HUES6 (cell line): ENCODE measurements around the gene ITPR2.

Experiments
- H3K27ac ChIP-seq: 2 replicates; pipeline ENCODE4 v1.7.0; 2013; ENCODE audit warnings: low read depth, mild to moderate bottlenecking, low read length, inconsistent platforms
- H3K27me3 ChIP-seq: 2 replicates; pipeline ENCODE4 v1.6.1; 2013; ENCODE audit warnings: low read length; ENCODE audit not compliant: control insufficient read depth, insufficient read depth
- H3K36me3 ChIP-seq: 2 replicates; pipeline ENCODE4 v1.6.1; 2013; ENCODE audit warnings: low read length; ENCODE audit not compliant: control insufficient read depth, insufficient read depth
- H3K4me1 ChIP-seq: 2 replicates; pipeline ENCODE4 v1.6.1; 2013; ENCODE audit warnings: low read length; ENCODE audit not compliant: control insufficient read depth, insufficient read depth
- H3K4me3 ChIP-seq: 2 replicates; pipeline ENCODE4 v1.5.1; 2013; ENCODE audit warnings: low read depth, low read length
- H3K9ac ChIP-seq: one replicate; pipeline ENCODE4 v1.6.1; 2013; ENCODE audit warnings: mild to moderate bottlenecking, low read length
- H3K9me3 ChIP-seq: 2 replicates; pipeline ENCODE4 v1.6.1; 2013; ENCODE audit warnings: low read depth, low read length; ENCODE audit not compliant: control insufficient read depth, insufficient read depth

Gene ITPR2

DNA sequence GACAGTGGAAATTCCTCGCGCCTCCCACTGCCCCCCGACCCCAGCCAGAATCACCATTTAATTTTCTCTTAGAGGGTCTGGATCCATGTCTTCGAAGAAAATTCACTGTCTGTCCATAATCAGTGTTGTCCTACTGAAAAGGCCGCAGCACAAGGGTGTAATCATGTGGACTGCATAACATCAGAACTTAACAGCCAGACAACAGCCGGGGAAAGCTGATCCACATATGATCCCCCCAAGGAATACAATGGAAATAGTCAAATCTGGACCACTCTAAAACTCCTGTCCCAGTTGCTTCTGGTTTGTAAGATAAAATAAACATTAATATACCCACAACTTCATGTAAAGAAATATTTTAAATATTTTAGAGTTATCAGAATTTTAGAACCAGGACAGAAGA lies 460.1 kb downstream of the ITPR2 start:
- Histone ChIP-seq H3K9me3 (no peaks in the 10 kb centered on the region), H3K4me3 (no peak overlapping the region), H3K27ac (no peak overlapping the region), H3K4me1 (peaks cover 8% of the 10 kb centered on the region; the same call in 1 of the 2 replicates), H3K36me3 (no peaks in the 10 kb centered on the region), H3K27me3 (no peaks in the 10 kb centered on the region), H3K9ac (no peak overlapping the region)

GRCh38 chr12:26370098-26370497 lies 462.9 kb downstream of the ITPR2 start:
- Histone ChIP-seq H3K27me3 (no peaks in the 10 kb centered on the region), H3K27ac (no peak overlapping the region)

DNA sequence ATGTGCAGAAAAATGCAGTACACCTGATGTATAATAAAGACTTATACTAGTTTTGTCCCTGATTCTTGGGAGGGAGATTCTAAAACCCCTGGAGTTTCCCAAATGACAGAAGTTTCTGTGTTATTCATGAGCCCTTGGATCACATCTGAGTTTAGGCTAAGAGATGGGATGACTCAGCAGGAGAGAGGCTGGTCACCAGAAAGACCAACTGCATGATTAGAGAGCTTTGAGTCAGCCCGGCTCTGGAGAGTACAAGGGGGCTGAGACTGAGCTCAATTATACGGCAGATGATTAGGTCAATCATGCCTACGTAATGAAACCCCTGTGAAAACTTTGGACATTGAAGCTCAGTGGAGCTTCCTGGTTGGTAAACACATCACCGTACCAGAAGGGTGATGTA lies 463.4 kb downstream of the ITPR2 start:
- no peak overlapping the region for H3K4me3 ChIP-seq
- H3K27ac ChIP-seq = no peak overlapping the region
- H3K36me3 ChIP-seq = no peaks in the 10 kb centered on the region
- no peaks in the 10 kb centered on the region for H3K9me3 ChIP-seq
- H3K9ac ChIP-seq = no peak overlapping the region
- no peaks in the 10 kb centered on the region for H3K27me3 ChIP-seq
- peaks cover 8% of the 10 kb centered on the region; the same call in 1 of the 2 replicates for H3K4me1 ChIP-seq

More at GRCh38 chr12:26370098-26370497, 462.9 kb downstream of the ITPR2 start:
- no peak overlapping the region for H3K4me3 ChIP-seq
- H3K36me3 ChIP-seq = no peaks in the 10 kb centered on the region
- no peaks in the 10 kb centered on the region for H3K9me3 ChIP-seq
- peaks cover 8% of the 10 kb centered on the region; the same call in 1 of the 2 replicates for H3K4me1 ChIP-seq
- H3K9ac ChIP-seq = no peak overlapping the region

DNA sequence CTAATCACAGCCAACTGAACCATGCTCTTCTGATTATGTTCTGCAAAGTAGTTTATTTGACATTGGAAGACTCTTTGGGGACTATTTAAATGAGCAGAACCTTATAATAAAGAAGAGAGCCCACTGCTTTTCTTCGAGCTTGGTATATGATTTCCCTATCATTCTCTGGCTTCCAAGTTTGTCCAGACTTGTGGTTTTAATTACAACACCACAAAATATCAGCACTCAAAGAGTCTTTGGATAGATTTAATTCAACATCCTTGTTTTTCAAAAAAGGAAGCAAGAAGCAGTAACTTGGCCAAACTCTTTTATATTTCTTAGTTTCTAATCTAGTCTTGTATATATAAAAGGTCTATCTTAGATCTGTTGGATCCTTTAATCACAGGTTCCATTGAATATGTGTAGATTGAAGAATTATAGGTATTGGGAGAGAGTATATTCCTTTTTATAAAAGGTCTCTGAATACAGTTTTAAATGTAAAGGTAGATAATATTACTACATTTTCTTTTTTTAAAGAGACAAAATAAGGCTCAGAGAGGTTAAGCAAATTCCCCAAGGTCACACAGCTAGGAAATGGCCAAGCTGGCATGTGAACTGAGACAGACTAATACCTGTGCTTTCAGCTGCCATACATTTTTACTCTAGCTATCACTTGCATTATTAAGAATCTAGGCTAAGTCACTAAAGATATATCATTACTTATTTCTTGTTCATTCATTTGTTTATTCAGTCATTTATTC lies 464.8 kb downstream of the ITPR2 start:
- H3K27ac ChIP-seq = no peak overlapping the region
- peaks cover 8% of the 10 kb centered on the region; the same call in 1 of the 2 replicates for H3K4me1 ChIP-seq
- no peaks in the 10 kb centered on the region for H3K36me3 ChIP-seq
- no peaks in the 10 kb centered on the region for H3K9me3 ChIP-seq
- H3K27me3 ChIP-seq = no peaks in the 10 kb centered on the region
- H3K9ac ChIP-seq = no peak overlapping the region
- no peak overlapping the region for H3K4me3 ChIP-seq

DNA sequence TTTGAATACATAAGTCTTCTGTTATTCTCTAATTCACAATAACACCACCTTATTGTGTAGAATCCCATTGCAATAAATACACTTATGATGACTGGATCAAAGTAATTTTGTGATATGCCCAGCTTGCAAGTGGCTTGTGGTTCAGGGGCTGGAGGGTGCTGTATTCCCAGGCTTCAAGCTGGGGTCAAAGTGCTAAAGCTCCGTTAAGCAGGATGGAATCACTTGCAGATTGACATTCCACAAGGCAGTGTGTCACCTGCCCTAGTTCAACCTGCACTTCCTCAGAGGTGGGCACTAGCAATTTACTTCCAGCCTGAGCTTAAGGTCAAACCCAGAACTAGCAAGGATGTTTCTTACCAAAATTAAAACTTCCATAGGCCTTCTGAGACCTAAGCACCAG lies 471.0 kb downstream of the ITPR2 start:
- H3K9ac ChIP-seq = no peak overlapping the region
- no peak overlapping the region for H3K4me3 ChIP-seq
- H3K27me3 ChIP-seq = no peaks in the 10 kb centered on the region
- no peaks in the 10 kb centered on the region for H3K4me1 ChIP-seq
- no peaks in the 10 kb centered on the region for H3K36me3 ChIP-seq
- no peaks in the 10 kb centered on the region for H3K9me3 ChIP-seq
- no peak overlapping the region for H3K27ac ChIP-seq

DNA sequence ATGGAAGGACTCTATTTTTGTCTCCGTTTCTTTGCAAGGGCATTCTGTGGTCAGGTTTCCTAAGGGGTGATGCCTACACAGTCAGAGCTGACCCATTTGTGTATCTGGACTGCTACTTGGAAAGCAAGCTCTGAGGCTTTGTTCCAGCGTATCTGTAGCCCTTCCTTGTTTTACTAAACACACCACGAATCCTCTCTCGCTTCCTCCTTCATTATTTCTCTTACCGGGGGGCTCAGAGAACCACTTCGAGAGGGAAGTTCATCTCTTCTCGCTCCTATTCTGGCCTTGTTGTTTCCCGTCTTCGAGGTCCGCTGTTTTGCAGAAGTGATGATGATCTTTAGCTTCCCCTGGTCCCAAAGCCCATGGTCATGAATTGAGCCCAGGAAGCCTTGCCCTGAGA lies 472.9 kb downstream of the ITPR2 start:
- H3K27me3 ChIP-seq = no peaks in the 10 kb centered on the region
- H3K36me3 ChIP-seq = no peaks in the 10 kb centered on the region
- H3K9ac ChIP-seq = no peak overlapping the region
- no peaks in the 10 kb centered on the region for H3K4me1 ChIP-seq
- no peak overlapping the region for H3K4me3 ChIP-seq
- no peaks in the 10 kb centered on the region for H3K9me3 ChIP-seq
- H3K27ac ChIP-seq = no peak overlapping the region

DNA sequence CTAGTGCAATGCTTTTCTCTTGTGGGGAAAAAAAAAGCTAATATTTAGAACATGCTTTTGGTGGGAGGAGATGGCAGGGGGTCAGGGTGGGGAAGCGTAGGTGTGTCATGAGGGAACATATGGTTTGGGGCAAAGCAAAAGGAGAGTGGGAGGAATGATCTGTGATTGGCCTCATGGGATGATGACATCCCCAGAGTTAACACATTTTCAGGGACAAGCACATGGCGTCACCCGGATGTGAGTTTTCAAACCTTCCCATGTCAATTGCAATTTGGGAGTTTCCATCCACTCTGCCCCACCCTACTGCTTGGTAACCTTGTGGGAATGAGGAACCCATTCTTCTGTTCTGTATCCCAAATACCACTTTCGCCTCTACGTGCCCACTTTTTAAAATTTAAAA lies 473.4 kb downstream of the ITPR2 start:
- Histone ChIP-seq H3K4me3 (no peak overlapping the region), H3K4me1 (no peaks in the 10 kb centered on the region), H3K9ac (no peak overlapping the region), H3K27ac (no peak overlapping the region), H3K27me3 (no peaks in the 10 kb centered on the region), H3K36me3 (no peaks in the 10 kb centered on the region), H3K9me3 (no peaks in the 10 kb centered on the region)

DNA sequence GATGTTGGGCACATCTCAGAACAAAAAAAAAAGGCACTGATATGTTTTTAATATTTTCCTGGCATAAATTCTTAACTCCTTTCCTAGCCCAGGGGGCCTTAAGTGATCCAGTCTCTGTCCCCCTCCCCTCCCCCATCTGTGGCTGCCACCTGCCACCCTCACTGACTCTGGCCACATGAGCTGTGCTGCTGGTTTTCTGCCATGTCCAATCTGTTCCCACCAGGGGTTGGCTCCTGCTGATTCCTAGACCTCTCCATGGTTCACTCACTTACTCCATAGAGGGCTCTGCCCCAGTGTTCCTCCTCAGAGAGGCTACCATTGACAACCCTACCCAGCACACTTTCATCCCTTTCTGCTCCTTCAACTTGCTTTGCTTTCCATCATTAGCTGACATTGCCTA lies 474.3 kb downstream of the ITPR2 start:
- no peaks in the 10 kb centered on the region for H3K36me3 ChIP-seq
- H3K4me1 ChIP-seq = no peaks in the 10 kb centered on the region
- no peaks in the 10 kb centered on the region for H3K27me3 ChIP-seq
- no peaks in the 10 kb centered on the region for H3K9me3 ChIP-seq
- H3K9ac ChIP-seq = no peak overlapping the region
- H3K4me3 ChIP-seq = no peak overlapping the region
- no peak overlapping the region for H3K27ac ChIP-seq

DNA sequence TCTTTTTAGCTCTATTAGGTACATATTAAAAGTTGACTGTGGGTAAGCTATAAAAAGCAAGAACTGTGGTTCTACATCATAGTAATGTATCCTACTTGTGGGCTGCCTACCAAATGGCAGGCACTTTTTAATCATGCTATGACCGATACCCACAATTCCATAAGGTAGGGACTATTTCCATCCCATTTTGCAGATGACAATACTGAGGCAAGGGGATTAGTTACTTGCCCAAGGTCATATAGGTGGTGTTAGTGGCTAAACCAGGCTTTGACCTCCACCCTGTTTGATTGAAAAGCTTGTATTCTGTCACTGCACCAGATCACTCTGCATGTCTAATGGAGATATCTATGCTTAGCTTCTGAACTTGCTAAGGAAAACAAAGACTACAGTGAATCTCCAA lies 485.7 kb downstream of the ITPR2 start:
- Histone ChIP-seq H3K4me1 (no peaks in the 10 kb centered on the region), H3K9me3 (no peaks in the 10 kb centered on the region), H3K36me3 (no peaks in the 10 kb centered on the region), H3K4me3 (no peak overlapping the region), H3K27ac (no peak overlapping the region), H3K9ac (no peak overlapping the region), H3K27me3 (no peaks in the 10 kb centered on the region)

DNA sequence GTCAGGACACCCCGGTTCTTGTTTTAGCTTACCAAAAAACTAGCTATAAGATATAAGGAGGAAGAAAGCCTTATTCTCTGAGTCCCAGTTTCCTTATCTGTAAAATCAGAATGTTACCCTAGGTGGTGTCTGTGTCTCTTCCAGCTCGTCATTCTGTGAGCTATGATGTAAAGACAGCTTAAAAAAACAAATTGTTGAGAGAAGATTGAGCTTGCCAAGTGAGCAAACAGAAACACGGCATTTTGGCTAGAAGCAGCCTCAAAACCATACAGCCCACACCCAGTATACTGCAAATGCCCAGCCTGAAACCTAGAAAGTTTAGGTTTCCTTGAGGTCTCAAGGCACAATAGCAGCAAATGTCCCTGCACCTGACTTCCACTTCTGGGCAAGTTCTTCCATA lies 486.3 kb downstream of the ITPR2 start:
- Histone ChIP-seq H3K9ac (no peak overlapping the region), H3K4me1 (peaks cover 5% of the 10 kb centered on the region), H3K4me3 (no peak overlapping the region), H3K9me3 (no peaks in the 10 kb centered on the region), H3K27ac (no peak overlapping the region), H3K36me3 (no peaks in the 10 kb centered on the region), H3K27me3 (no peaks in the 10 kb centered on the region)

DNA sequence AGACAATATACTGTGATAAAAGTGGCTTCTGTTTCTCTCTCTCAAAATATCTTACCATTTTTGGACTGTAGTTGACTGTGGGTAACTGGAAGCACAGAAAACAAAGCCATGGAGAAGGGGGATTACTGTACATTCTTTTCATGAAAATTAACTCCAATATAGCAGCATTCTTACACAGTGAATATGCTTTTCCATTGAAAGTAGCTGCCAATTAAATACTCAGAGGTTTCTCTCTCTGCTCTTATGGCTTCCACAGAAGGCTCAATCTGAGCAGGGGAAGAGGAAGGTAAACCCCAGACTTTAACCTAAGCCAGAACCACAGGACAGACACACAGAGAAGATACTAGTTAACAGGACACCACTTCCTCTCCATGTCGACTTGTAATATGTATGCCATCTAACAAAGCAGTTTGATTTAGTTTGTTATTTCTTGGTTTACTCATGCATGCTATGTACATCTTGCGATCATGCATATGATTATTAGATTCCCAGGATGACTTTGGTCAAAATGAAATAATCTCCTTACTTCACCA lies 487.5 kb downstream of the ITPR2 start:
- Histone ChIP-seq H3K4me1 (peaks cover 15% of the 10 kb centered on the region), H3K9ac (no peak overlapping the region), H3K4me3 (no peak overlapping the region), H3K36me3 (no peaks in the 10 kb centered on the region), H3K27ac (no peak overlapping the region), H3K9me3 (no peaks in the 10 kb centered on the region), H3K27me3 (no peaks in the 10 kb centered on the region)
